SK-N-SH (cell line): ENCODE data around the gene NKX6-2.

Experiments used
- CTCF ChIP-seq: fragments of 200-600 bp; sonication (generic); IDR thresholded peaks from 2 replicates; pipeline ENCODE4 v1.6.1; 2017; ENCODE audit warnings: antibody characterized with exemption, mild to moderate bottlenecking, moderate library complexity
- EZH2phosphoT487 ChIP-seq: fragments of 200-600 bp; sonication (generic); IDR thresholded peaks from 2 replicates; pipeline ENCODE4 v1.6.1; 2017; ENCODE audit warnings: low read depth, mixed run types, mild to moderate bottlenecking, antibody characterized with exemption, moderate library complexity, borderline replicate concordance
- FOSL2 ChIP-seq: IDR thresholded peaks from 2 replicates; pipeline ENCODE4 v1.4.0; 2012; ENCODE audit warnings: low read depth, mild to moderate bottlenecking, moderate library complexity, borderline replicate concordance
- MAX ChIP-seq: IDR thresholded peaks from 2 replicates; pipeline ENCODE4 v1.4.0; 2012; ENCODE audit warnings: low read depth
- RAD21 ChIP-seq: IDR thresholded peaks from 2 replicates; pipeline ENCODE4 v1.6.1; 2012; ENCODE audit warnings: mild to moderate bottlenecking, low read length
- RCOR1 ChIP-seq: fragments of 150-350 bp; IDR thresholded peaks from 2 replicates; pipeline ENCODE4 v1.6.1; 2017; ENCODE audit warnings: antibody characterized with exemption, low read length
- RFX5 ChIP-seq: IDR thresholded peaks from 2 replicates; pipeline ENCODE4 v1.6.1; 2012; ENCODE audit warnings: mild to moderate bottlenecking, improper control_type of control experiment, low read length
- RXRA ChIP-seq: IDR thresholded peaks from 2 replicates; pipeline ENCODE4 v1.4.0; 2012; ENCODE audit warnings: low read depth, mild to moderate bottlenecking, borderline replicate concordance
- TAF1 ChIP-seq: IDR thresholded peaks from 2 replicates; pipeline ENCODE4 v1.6.1; 2012; ENCODE audit warnings: low read depth, mild to moderate bottlenecking, low read length, moderate library complexity, borderline replicate concordance
- USF1 ChIP-seq: IDR thresholded peaks from 2 replicates; pipeline ENCODE4 v1.4.0; 2012; ENCODE audit warnings: low read depth, borderline replicate concordance

- TF ChIP-seq MAX = no peak
- TF ChIP-seq EZH2phosphoT487 = no peak
- no peak for TF ChIP-seq CTCF
- no peak for TF ChIP-seq RFX5
- TF ChIP-seq USF1 = no peak
- no peak for TF ChIP-seq RCOR1
- TF ChIP-seq RXRA = no peak
- no peak for TF ChIP-seq RAD21
- no peak for TF ChIP-seq TAF1
- no peak for TF ChIP-seq FOSL2
These were observed 48.4 kb upstream of the NKX6-2 start for GRCh38 chr10:132834311-132834761.
